GM19240 (cell line): Measurements from ENCODE around the gene DPP9.
A peak's percentile ranks its signal among the peaks of the same experiment; 100 is the strongest.
"Not testable (repeated sequence)": the region's sequence is repeated elsewhere in the genome, so short reads cannot be mapped to it uniquely, and the experiment has no call there.

Source experiments
- DNase-seq: peaks from one replicate; pipeline ENCODE4 v3.0.0; 2011; ENCODE audit warnings: low spot score; ENCODE audit not compliant: insufficient read length

DPP9 gene

DNA sequence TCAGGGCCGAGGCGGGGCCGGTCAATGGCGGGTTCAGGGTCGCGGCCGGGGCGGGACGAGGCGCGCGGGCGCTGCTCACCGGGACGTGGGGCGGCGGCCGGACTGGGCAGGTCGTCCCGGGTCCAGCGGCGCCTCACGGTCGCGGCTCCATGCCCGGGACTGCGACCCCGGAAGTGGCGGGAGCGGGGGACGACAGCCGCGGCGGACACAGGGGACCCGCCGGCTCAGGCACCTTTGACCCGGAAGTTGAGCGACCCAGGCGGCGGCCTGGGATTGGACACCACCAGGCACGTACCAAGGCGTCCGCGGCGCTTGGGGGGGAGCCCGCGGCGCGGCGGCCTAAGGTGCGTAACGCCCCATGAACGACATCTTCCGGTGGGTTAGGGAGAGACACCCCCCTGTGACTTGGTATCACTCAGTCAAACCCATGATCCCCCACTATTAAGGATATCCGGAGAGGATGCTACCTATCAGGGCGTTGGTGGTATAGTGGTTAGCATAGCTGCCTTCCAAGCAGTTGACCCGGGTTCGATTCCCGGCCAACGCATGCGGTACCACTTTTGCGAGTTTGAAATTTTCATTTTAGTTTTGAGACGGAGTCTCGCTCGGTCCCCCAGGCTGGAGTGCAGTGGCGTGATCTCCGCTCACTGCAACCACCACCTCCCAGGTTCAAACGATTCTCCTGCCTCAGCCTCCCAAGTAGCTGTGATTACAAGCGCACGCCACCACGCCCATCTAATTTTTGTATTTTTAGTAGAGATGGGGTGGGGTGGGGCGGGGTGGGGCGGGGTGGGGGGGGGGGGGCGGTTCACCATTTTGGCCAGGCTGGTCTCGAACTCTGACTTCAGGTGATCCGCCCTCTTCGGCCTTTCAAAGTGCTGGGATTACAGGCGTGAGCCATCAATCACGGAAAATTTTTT is at the start of gene DPP9:
DPP9 (minus strand) TSS at position 248 of the 920 bp plus-strand sequence. CDS start 3,936 bp downstream, outside the sequence.
- peak; percentile 100 for DNase-seq

DNA sequence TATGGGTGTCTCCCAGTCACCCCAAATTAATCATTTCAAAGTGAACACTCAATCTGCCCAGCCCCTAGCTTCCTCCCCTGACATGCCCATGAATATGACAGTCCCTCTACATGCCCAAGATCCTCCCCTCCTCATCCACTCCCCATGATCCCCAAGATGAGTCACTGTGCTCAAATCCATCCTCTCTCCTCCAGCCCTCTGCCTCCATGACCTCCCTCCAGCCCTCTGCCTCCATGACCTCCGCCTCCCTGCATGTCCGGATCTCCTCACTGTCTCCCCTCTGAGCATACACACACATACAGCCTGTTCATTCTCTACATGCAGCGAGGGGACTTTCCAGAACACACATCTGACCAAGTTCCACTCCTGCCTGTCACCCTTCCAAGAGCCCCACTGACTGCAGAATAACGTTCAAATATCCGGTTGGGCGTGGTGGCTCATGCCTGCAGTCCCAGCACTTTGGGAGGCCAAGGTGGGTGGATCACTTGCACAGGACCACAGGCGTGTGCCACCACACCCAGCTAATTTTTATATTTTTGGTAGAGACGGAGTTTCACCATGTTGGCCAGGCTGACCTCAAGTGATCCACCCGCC is 49.5 kb upstream of the DPP9 start:
- no peak for DNase-seq

DNA sequence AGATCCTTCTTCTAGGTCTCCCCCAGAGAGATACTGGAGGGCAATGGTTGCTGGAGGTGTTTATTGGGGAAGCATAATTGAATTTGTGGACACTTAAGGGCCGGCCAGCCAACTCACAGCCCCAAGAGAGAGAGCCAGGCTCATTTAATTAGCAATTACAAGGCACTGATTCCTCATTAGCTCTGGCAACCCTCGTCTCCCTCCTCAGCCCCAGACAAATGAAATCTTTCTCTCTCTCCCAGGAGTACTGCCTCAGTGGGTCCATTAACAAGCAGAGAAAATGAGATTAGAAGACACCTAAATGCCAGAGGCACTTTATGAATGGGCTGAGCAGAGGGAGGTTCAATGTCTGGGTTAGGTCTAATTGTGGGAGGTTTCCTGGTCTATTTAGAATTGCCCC is 48.9 kb upstream of the DPP9 start:
- DNase-seq, result no peak

DNA sequence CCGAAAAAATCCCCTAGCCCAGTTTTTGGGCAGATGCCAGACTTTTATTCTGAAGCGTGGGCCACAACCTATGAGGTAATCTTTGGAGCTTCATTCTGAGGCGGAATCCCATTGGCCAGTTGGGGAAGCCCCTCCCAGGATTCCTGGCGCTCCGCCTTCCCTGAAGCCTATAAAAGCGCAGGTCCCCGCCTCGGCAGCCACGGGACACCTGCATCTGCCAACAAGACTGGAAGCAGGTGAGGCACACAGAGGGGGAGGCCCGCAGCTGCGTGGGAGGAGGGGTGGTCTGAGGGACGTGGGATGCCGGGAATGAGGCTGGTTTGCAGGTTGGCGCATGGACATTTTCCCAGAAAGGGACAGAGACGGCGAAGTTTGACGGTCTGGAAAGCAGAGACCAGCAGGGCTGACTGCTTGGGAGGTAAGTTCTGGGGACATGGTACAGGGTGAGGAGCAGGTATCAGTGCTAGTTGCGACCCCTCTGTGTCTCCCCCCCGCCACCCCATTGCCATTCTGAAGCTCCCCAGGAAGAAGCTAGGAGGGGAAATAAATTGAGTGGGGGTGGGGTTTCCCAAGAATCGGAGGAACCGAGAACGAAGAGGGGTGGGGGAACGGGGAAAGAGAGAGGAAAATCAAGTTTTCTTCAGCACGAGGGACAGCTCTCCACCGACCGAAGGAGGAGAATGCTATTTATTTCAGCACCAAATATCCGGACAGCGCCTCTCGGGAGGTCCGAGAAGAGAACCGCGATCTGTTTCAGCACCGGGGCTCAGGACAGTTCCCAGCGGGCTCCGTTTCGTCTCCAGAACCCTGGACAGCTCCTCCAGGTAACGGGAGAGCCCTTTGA is 45.5 kb upstream of the DPP9 start:
- DNase-seq, result peak; percentile 69

DNA sequence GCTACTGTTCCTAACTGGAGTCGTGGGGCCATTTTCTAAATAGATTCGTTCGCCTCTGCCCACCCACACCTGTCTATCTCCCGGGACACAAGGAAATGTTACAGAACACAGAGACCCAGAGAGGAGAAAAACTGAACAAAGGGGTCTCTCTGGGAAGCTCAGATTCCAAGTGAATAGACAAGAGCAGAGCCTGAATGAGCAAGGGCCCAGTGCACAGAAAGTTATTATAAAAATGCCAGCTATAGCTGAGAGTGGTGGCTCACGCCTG is 40.7 kb upstream of the DPP9 start:
- DNase-seq, result no peak

DNA sequence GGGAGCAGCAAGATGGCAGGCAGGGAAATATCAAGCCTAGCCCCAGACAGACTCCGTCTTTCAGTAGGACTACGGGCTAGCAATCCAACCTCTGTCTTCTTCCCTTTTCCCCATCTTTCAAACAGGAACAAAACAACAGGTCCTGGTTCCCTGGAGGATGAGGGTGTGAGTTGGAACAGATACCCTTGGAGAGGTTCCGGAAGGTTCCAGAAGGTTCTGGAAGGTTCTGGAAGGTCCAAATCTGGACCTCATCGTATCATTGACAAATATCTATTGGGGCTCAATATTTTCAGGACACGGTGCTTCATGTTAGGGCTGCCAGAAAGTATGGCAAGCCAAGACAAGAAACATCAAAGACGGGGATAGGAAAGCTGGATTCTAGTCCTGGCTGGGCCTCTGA is 39.4 kb upstream of the DPP9 start:
- DNase-seq, result no peak

DNA sequence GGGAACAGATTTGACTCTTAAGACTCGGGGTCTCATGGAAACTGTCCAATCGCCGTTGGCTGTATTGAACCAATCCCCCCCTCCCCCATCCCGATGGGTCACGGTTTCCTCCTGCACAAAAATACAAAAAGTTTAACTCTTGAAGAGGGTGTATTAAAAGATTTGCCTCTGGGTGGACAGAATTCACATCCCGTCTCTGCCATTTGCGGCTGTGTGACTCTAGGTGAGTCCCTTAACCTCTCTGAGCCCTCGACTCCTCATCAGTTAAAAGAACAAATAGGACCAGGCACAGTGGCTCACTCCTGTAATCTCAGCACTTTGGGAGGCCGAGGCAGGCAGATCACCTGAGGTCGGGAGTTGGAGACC is 36.6 kb upstream of the DPP9 start:
- no peak for DNase-seq

DNA sequence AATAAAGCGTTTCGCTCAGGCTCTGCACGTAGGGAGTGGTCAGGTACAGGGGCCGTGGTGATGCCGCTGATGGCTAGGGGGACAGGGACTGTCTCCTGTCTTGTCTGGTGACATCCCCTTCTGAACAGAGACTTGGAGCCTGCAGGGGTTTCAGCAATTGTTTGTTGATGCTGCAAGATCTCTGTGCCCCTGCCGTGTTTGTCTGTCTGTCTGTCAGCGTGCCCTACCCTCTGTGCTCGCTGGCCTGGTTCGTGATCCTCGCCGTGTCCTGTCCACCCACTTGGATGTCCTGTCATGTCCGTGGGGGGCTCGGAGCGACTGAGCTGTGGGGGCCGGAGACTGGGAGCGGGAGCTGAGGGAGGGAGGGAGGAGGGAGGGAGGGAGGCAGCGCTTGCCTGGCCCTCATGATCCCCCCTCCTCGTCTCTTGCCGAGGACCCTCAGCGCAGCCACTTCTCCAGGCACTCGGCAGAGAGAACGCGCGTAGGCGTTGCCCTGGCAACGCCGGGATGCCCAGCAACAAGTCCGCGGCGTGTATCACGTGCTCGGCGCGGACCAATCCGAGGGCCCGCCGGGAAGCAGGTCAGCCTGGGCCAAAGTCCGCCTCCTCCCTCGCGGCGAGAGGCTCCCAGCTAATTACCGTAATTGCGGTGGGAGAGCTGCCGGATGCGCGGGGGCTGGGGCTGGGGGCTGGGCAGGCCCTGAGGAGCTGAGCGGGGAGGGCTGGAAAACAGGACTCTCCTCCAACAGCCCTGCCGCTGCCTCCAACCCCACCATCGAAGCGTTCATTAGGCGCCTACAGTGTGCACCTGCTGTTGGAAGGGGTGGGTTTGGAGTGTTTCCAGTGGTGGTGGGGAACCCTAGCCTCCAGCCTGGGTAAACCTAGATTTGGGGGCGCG is 36.0 kb upstream of the DPP9 start:
- DNase-seq, result peak; percentile 98

DNA sequence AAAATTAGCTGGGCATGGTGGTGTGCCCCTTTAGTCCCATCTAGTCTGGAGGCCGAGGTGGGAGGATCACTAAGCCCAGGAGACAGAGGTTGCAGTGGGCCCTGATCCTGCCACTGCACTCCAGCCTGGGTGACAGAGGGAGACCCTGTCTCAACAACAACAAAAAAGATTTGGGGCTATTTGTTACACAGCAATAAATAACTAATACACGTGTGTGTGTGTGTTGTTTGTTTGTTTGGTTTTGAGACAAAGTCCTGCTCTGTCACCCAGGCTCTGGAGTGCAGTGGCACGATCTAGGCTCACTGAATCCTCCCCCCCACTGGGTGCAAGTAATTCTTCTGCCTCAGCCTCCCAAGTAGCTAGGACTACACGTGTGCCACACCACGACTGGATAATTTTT is 35.0 kb upstream of the DPP9 start:
- DNase-seq, result no peak

DNA sequence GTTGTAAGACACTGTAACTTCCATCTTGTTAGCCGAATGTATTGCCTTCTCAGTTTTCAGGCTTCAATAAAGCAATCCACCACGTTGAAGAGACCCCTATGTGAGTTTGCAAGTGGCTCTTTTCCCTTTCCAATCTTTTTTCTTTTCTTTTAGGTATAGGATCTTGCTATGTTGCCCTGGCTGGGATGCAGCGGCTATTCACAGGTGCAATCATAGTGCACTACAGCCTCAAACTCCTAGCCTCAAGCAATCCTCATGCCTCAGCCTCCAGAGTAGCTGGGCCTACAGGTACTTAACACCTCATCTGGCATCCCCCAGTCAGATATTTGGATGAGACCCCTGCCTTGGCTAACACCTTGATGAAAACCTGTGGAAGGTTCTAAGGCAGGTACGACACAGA is 34.4 kb upstream of the DPP9 start:
- no peak for DNase-seq

DNA sequence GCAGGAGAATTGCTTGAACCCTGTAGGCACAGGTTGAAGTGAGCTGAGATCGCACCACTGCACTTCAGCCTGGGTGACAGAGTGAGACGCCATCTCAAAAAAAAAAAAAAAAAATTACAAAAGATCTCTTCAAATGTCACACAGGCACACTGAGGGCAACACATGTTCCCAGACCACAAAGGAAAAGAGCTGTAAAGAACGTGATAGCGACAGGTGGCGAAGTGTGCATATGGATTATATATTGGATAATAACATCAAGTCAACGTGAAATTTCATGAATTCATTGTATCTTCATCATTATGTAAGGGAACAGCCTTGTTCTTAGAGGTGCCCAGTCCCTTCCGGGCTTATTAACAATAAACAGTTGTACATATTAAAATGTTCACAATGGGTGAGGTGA is 31.8 kb upstream of the DPP9 start:
- no peak for DNase-seq

DNA sequence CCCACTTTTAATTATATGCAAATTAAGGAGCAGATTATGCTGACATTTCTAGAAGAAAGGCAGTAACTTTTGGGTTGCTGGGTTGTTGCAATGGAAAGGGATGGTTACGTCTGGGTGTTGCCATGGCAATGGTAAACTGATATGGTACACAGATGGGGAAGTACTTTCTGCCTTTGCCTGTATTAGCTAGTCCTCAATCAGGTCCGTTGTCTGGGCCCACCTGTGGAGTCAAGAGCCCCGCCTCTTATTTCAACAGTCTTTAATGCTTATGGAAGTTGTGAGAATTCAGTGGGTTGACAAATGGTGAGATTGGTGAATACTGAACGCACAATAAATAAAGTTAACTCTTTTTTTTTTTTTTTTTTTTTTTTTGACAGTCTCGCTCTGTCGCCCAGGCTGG is 30.6 kb upstream of the DPP9 start:
- DNase-seq, result no peak

DNA sequence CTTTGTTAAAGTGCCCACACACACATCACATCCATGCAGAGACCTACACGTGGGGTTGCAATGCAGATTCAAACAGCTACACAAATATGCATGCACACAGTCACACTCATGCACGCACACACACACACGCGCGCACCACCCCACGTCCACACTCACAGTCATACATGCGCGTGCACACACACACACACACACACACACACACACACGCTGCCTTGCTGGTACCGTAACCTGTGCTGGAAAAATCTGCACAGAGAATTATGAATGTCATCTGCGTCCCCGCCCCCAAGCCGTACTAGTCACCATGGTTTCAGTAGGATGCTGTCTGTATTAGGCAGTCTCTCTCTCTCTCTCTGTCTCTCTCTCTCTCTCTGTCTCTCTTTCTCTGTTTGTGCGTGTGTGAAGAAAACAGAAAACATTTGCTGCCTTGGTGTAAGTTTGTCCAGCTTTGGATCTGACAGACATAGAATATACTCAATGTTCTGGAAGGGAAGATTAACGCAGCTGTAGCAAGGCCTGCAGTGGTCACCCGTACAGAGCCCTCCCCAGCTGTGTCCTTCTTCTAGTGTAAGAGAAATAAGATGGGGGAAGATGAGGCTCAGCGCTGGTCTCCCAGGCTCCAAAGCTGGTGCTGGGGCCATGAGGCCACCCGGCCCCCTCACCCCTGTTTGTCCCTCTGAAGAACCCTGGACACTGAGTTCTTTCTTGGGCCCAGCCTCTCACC is 26.4 kb upstream of the DPP9 start:
- DNase-seq, result no peak

DNA sequence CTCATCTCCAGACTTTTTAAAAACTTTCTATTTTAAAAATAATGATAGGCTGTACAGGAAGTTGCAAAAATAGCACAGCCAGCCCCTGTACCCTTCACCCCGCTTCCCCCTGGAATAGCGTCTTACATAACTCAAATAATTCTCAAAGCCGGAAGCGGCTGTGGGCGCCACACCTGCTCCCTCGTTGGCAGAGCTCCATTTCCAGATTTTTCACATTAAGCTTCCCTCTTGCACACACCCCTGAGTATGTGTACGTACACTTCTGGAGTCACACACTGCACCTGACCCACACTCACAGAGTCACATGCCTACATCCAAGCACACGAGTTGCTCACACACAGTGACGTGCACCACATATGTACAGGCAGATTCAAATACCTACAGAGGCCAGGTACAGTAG is 24.9 kb upstream of the DPP9 start:
- DNase-seq, result no peak

DNA sequence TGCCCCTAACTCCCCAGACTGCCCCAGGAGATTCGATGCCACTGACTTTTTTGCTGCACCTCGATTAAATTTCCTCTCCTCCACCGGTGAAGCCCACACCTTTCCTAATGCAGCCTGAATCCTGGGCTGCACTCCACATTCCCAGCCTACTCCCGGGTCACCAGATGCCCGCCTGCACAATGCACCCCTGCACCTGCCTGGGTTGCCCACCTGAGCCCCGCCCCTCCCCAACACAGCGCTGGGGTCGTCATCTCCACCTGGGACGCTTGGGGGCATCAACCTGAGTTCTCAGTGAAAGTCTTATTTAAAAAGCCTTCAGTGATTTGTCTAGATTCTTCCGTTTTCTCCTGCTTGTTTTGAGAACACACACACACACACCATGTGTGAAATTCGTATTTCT is 24.5 kb upstream of the DPP9 start:
- no peak for DNase-seq

DNA sequence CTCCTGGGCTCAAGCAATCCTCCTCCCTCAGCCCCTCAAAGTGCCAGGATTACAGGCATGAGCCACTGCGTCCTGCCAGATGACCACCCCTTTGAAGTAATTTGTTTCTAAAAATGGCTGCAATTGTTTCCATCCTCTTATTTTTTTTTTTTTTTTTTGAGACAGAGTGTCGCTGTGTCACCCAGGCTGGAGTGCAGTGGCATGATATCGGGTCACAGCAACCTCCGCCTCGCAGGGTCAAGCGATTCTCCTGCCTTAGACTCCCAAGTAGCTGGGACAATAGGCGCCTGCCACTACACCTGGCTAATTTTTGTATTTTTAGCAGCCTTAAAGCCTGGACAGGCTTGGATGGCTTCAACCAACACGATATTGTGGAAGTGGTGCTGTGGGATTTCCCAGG is 22.3 kb upstream of the DPP9 start:
- DNase-seq, result no peak

DNA sequence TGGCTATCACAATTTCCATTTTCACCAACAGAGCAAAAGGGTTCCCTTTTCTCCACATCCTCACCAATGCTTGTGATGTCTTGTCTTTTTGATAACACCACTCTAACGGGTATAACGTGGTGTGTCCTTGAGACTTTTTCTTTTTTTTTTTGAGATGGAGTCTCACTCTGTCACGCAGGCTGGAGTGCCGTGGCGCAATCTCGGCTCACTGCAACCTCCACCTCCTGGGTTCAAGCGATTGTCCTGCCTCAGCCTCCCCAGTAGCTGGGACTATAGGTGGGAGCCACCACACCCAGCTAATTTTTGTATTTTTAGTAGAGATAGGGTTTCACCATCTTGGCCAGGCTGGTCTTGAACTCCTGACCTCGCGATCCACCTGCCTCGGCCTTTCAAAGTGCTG is 21.5 kb upstream of the DPP9 start:
- DNase-seq, result not testable (repeated sequence)

DNA sequence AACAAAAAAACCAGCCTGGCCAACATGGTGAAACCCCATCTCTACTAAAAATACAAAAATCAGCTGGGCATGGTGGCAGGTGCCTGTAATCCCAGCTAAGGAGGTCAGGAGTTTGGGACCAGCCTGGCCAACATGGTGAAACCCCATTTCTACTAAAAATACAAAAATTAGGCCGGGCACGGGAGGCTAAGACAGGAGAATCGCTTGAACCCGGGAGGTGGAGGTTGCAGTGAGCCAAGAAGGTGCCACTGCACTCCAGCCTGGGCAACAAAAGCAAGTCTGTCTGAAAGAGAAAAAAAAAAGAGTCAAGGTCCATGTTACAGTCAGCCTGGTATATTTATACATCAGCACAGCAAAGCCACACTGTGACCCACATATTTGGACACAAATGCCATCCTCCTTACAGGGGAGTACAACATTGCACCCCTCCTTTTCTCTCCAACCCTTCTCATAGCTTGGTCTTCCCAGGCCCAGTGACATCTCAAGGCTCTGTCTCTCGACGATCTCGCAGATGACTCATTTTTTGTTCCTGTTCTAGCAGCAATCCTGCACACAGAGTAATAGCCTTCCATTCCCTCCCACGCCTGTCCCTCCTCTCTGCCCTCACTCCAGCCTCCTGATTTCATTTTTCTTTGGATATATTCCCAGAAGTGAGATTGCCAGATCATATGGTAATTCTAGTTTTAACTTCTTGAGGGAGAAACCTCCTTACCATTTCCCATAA is 21.0 kb upstream of the DPP9 start:
- no peak for DNase-seq

DNA sequence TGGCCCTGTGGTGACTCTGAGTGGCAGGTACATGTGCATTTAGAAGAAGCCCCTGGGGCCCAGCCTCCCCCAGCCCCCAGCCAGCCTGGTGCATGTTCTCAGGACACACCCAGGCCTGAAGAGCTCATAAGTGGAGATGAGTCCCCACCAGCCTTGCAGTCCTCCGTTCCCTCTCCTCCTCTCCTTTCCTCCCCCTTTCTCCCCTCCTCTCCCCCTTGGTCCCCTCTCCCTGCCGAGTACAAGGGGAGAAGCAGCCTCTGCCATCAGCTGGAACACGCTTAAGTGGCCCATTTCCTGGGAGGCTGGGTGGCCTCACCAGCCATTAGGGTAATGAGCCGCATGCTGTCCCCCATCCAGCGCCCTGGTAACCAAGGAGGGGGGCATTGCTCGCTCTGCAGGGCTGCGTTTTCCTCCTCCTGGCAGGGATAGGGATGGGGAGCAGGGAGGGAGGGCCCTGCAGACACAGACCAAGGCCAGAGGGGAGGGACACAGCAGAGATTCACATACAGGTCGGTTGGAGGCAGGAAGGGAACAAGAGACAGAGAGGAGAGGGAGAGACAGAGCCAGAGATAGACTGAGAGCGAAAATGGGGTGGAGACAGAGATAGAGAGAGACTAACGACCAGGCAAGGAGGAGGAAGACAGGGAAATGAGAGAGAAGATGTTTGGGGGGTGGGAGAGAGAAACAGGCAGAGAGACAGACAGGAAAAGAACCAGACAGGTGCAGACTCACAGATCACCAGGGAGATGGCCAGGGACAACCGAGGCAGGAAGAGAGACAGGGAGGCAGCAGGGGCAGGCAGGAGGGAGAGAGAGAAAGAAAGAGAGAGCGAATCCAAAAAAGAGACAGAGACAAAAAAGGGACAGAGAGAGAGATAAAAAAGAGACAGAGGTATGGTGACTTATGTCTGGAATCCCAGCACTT is 19.3 kb upstream of the DPP9 start:
- DNase-seq, result no peak
